ENCODE data around the gene CEACAM16.
"Not testable (repeated sequence)": the region's sequence is repeated elsewhere in the genome, so short reads cannot be mapped to it uniquely, and the experiment has no call there.

Gene CEACAM16

GRCh38 chr19:44677019-44677811, 21.7 kb upstream of the CEACAM16 start:
- peak; percentile 44 to 47 for DNase-seq (ENCODE audit: low read depth in 2 of 2)

- DNase-seq (ENCODE audit: low read depth in 2 of 2), result no peak
These were observed 18.4 kb upstream of the CEACAM16 start for GRCh38 chr19:44680536-44680935.

- DNase-seq (ENCODE audit: low read depth in 2 of 2), result no peak
These were observed 16.8 kb upstream of the CEACAM16 start for GRCh38 chr19:44681992-44682790.

GRCh38 chr19:44682807-44683206, 16.1 kb upstream of the CEACAM16 start:
- DNase-seq (ENCODE audit: low read depth in 2 of 2), result no peak

- no peak for DNase-seq (ENCODE audit: low read depth in 2 of 2)
These were observed 15.3 kb upstream of the CEACAM16 start for GRCh38 chr19:44683434-44684210.

GRCh38 chr19:44684396-44684795, 14.6 kb upstream of the CEACAM16 start:
- DNase-seq (ENCODE audit: low read depth in 2 of 2), result not testable (repeated sequence)

GRCh38 chr19:44684892-44685863, 13.8 kb upstream of the CEACAM16 start:
- peak; percentile 73 to 76 for DNase-seq (ENCODE audit: low read depth in 2 of 2)

- no peak for DNase-seq (ENCODE audit: low read depth in 2 of 2)
These were observed 13.1 kb upstream of the CEACAM16 start for GRCh38 chr19:44685877-44686276.

GRCh38 chr19:44686896-44687295, 12.1 kb upstream of the CEACAM16 start:
- no peak for DNase-seq (ENCODE audit: low read depth in 2 of 2)

GRCh38 chr19:44687888-44688287, 11.1 kb upstream of the CEACAM16 start:
- DNase-seq (ENCODE audit: low read depth in 2 of 2), result no peak

GRCh38 chr19:44689290-44690130, 9.4 kb upstream of the CEACAM16 start:
- DNase-seq (ENCODE audit: low read depth in 2 of 2), result peak; percentile 24 to 33

- no peak for DNase-seq (ENCODE audit: low read depth in 2 of 2)
These were observed 8.9 kb upstream of the CEACAM16 start for GRCh38 chr19:44690131-44690440.

- no peak for DNase-seq (ENCODE audit: low read depth in 2 of 2)
These were observed 6.6 kb upstream of the CEACAM16 start for GRCh38 chr19:44692379-44692721.

- no peak for DNase-seq (ENCODE audit: low read depth in 2 of 2)
These were observed 4.8 kb upstream of the CEACAM16 start for GRCh38 chr19:44694184-44694579.

GRCh38 chr19:44696939-44697669, 1.8 kb upstream of the CEACAM16 start:
- DNase-seq (ENCODE audit: low read depth in 2 of 2), result no peak

- no peak for DNase-seq (ENCODE audit: low read depth in 2 of 2)
These were observed 1.3 kb upstream of the CEACAM16 start for GRCh38 chr19:44697670-44698034.

GRCh38 chr19:44700547-44700946, 1.6 kb downstream of the CEACAM16 start:
- DNase-seq (ENCODE audit: low read depth in 2 of 2), result no peak

- DNase-seq (ENCODE audit: low read depth in 2 of 2), result no peak
These were observed 2.3 kb downstream of the CEACAM16 start for GRCh38 chr19:44701228-44701627.

GRCh38 chr19:44702551-44703176, 3.7 kb downstream of the CEACAM16 start:
- DNase-seq (ENCODE audit: low read depth in 2 of 2), result no peak

Measured in fibroblast of skin of left quadriceps (primary cell).